IMR-90 (cell line): ENCODE measurements around the gene TRIML1. TPM values are rescaled to one million over a fixed set of nuclear protein-coding genes. Genes with fewer than 3 reads are reported as not detected.

Experiments
- ATAC-seq: fragments of 200-7000 bp; cut with Tn5 transposase; 2 replicates; pipeline ENCODE4 v1.9.1; 2020; ENCODE audit warnings: low read depth, mild to moderate bottlenecking, moderate library complexity
- BruUV-seq: library from RNA; stranded (reverse); fragments of 400-500 nt; replicated peaks from 2 replicates; lab custom pipeline; 2021; lab: Mats Ljungman, UMichigan
- CTCF ChIA-PET: fragments of 300-600 bp; formaldehyde crosslinking; extraction: SDS; loops from one replicate; lab custom pipeline; 2021; ENCODE audit warnings: antibody characterized with exemption; lab: Yijun Ruan, JAX
- POLR2A ChIA-PET: fragments of 300-600 bp; sonication (Branson Sonifier 250); formaldehyde crosslinking; loops from one replicate; lab custom pipeline; 2022; ENCODE audit warnings: antibody characterized with exemption; ENCODE audit not compliant: unreplicated experiment; lab: Charles Lee
- DNase-seq: peaks from one replicate; pipeline ENCODE4 v3.0.0; 2013
- H2AFZ ChIP-seq: replicated peaks from 2 replicates; pipeline ENCODE3; 2013; ENCODE audit warnings: low read length, mild to moderate bottlenecking; ENCODE audit not compliant: poor library complexity
- H2AK5ac ChIP-seq: 2 replicates; pipeline ENCODE4 v1.6.1; 2013; ENCODE audit warnings: low read depth, low read length, inconsistent platforms
- H2AK9ac ChIP-seq: replicated peaks from 2 replicates; pipeline ENCODE3; 2013; ENCODE audit warnings: mild to moderate bottlenecking, low read depth, low read length, moderate library complexity; ENCODE audit not compliant: poor library complexity
- H2BK120ac ChIP-seq: 2 replicates; pipeline ENCODE4 v1.6.1; 2013; ENCODE audit warnings: low read depth, low read length, inconsistent platforms
- H2BK15ac ChIP-seq: 3 replicates; pipeline ENCODE4 v1.6.1; 2013; ENCODE audit warnings: low read depth, low read length, inconsistent platforms
- H2BK20ac ChIP-seq: 2 replicates; pipeline ENCODE4 v1.6.1; 2013; ENCODE audit warnings: low read depth, mild to moderate bottlenecking, inconsistent platforms, low read length, moderate library complexity
- H2BK5ac ChIP-seq: 2 replicates; pipeline ENCODE4 v1.6.1; 2013; ENCODE audit warnings: mild to moderate bottlenecking, low read depth, low read length, inconsistent platforms; ENCODE audit not compliant: poor library complexity, severe bottlenecking
- H3K14ac ChIP-seq: replicated peaks from 2 replicates; pipeline ENCODE4 v1.6.1; 2013; ENCODE audit warnings: low read depth, low read length, inconsistent platforms
- H3K18ac ChIP-seq: 2 replicates; pipeline ENCODE4 v1.6.1; 2013; ENCODE audit warnings: low read depth, low read length, control low read depth
- H3K23ac ChIP-seq: 2 replicates; pipeline ENCODE4 v1.6.1; 2013; ENCODE audit warnings: low read depth, low read length, inconsistent platforms
- H3K27ac ChIP-seq: 2 replicates; pipeline ENCODE4 v1.5.1; 2013; ENCODE audit warnings: mild to moderate bottlenecking, control low read depth, low read length; ENCODE audit not compliant: insufficient read depth
- H3K27me3 ChIP-seq: 2 replicates; pipeline ENCODE4 v1.6.1; 2013; ENCODE audit warnings: low read length; ENCODE audit not compliant: control insufficient read depth, insufficient read depth
- H3K36me3 ChIP-seq: 2 replicates; pipeline ENCODE4 v1.6.1; 2013; ENCODE audit warnings: low read length, mixed read lengths; ENCODE audit not compliant: control insufficient read depth, insufficient read depth
- H3K4ac ChIP-seq: 2 replicates; pipeline ENCODE4 v1.6.1; 2013; ENCODE audit warnings: low read depth, low read length, inconsistent platforms
- H3K4me1 ChIP-seq: 2 replicates; pipeline ENCODE4 v1.6.1; 2013; ENCODE audit warnings: low read length, mixed read lengths; ENCODE audit not compliant: control insufficient read depth, insufficient read depth
- H3K4me2 ChIP-seq: 2 replicates; pipeline ENCODE4 v1.6.1; 2013; ENCODE audit warnings: low read depth, mild to moderate bottlenecking, control low read depth, low read length, moderate library complexity
- H3K4me3 ChIP-seq: 2 replicates; pipeline ENCODE4 v1.5.1; 2013; ENCODE audit warnings: low read depth, mild to moderate bottlenecking, control low read depth, low read length, moderate library complexity; ENCODE audit not compliant: insufficient read depth
- H3K56ac ChIP-seq: 2 replicates; pipeline ENCODE4 v1.6.1; 2013; ENCODE audit warnings: low read length, inconsistent platforms; ENCODE audit not compliant: insufficient read depth; ENCODE audit errors: extremely low read depth
- H3K79me1 ChIP-seq, 2 experiments: 2 replicates each; pipeline ENCODE4 v1.6.1; 2013; ENCODE audit warnings: low read length in 2 of 2, inconsistent platforms in 1 of 2, low read depth in 1 of 2
- H3K9ac ChIP-seq: 2 replicates; pipeline ENCODE4 v1.6.1; 2013; ENCODE audit warnings: low read depth, low read length, control low read depth
- H3K9me1 ChIP-seq: 2 replicates; pipeline ENCODE4 v1.6.1; 2013; ENCODE audit warnings: low read length, inconsistent platforms; ENCODE audit not compliant: insufficient read depth
- H3K9me3 ChIP-seq: 2 replicates; pipeline ENCODE4 v1.6.1; 2013; ENCODE audit warnings: low read length; ENCODE audit not compliant: control insufficient read depth, insufficient read depth
- H4K20me1 ChIP-seq: 2 replicates; pipeline ENCODE4 v1.6.1; 2013; ENCODE audit warnings: low read length, inconsistent platforms; ENCODE audit not compliant: insufficient read depth
- H4K5ac ChIP-seq: 2 replicates; pipeline ENCODE4 v1.6.1; 2013; ENCODE audit warnings: mild to moderate bottlenecking, low read depth, low read length, control low read depth
- H4K8ac ChIP-seq, 2 experiments: 2 replicates each; pipeline ENCODE4 v1.6.1; 2013; ENCODE audit warnings: low read depth in 2 of 2, low read length in 2 of 2, control low read depth in 1 of 2, inconsistent platforms in 1 of 2
- H4K91ac ChIP-seq: 2 replicates; pipeline ENCODE4 v1.6.1; 2013; ENCODE audit warnings: low read depth, low read length, inconsistent platforms; ENCODE audit not compliant: insufficient read depth
- BHLHE40 ChIP-seq: fragments of 150-350 bp; IDR thresholded peaks from 2 replicates; pipeline ENCODE4 v1.6.1; 2016; ENCODE audit warnings: mild to moderate bottlenecking, low read depth, low read length
- CEBPB ChIP-seq: IDR thresholded peaks from 2 replicates; pipeline ENCODE4 v1.6.1; 2012; ENCODE audit warnings: low read depth, low read length, improper control_type of control experiment
- CHD1 ChIP-seq: IDR thresholded peaks from 2 replicates; pipeline ENCODE4 v1.6.1; 2012; ENCODE audit warnings: low read depth, low read length, improper control_type of control experiment
- CTCF ChIP-seq: conservative IDR thresholded peaks from 2 replicates; pipeline ENCODE4 v1.5.1; 2012; ENCODE audit warnings: mild to moderate bottlenecking, low read depth, low read length, improper control_type of control experiment
- ELK1 ChIP-seq: fragments of 150-350 bp; IDR thresholded peaks from 2 replicates; pipeline ENCODE4 v1.6.1; 2016; ENCODE audit warnings: low read depth, mild to moderate bottlenecking, low read length, moderate library complexity, borderline replicate concordance
- FOS ChIP-seq: fragments of 150-350 bp; IDR thresholded peaks from 2 replicates; pipeline ENCODE4 v1.6.1; 2016; ENCODE audit warnings: low read depth, low read length
- MAFK ChIP-seq: IDR thresholded peaks from 2 replicates; pipeline ENCODE4 v1.6.1; 2012; ENCODE audit warnings: low read depth, low read length, improper control_type of control experiment
- MAZ ChIP-seq: IDR thresholded peaks from 2 replicates; pipeline ENCODE4 v1.6.1; 2012; ENCODE audit warnings: low read depth, mild to moderate bottlenecking, low read length, improper control_type of control experiment, moderate library complexity, borderline replicate concordance
- MXI1 ChIP-seq: IDR thresholded peaks from 2 replicates; pipeline ENCODE4 v1.6.1; 2012; ENCODE audit warnings: low read depth, mild to moderate bottlenecking, low read length, moderate library complexity, borderline replicate concordance
- NFE2L2 ChIP-seq: fragments of 150-350 bp; IDR thresholded peaks from 2 replicates; pipeline ENCODE4 v1.6.1; 2016; ENCODE audit warnings: low read depth, mild to moderate bottlenecking, low read length
- POLR2A ChIP-seq: IDR thresholded peaks from 2 replicates; pipeline ENCODE4 v1.6.1; 2012; ENCODE audit warnings: mild to moderate bottlenecking, low read depth, low read length
- RAD21 ChIP-seq: IDR thresholded peaks from 2 replicates; pipeline ENCODE4 v1.6.1; 2012; ENCODE audit warnings: low read length, improper control_type of control experiment
- RCOR1 ChIP-seq: IDR thresholded peaks from 2 replicates; pipeline ENCODE4 v1.6.1; 2012; ENCODE audit warnings: mild to moderate bottlenecking, low read length, improper control_type of control experiment; ENCODE audit not compliant: insufficient replicate concordance
- RFX5 ChIP-seq: IDR thresholded peaks from 2 replicates; pipeline ENCODE4 v1.8.0; 2012; ENCODE audit warnings: low read depth, mild to moderate bottlenecking, low read length, moderate library complexity
- SMC3 ChIP-seq: fragments of 150-350 bp; IDR thresholded peaks from 2 replicates; pipeline ENCODE4 v1.6.1; 2016; ENCODE audit warnings: low read depth, mild to moderate bottlenecking, antibody characterized with exemption, low read length, moderate library complexity
- USF2 ChIP-seq: fragments of 150-350 bp; IDR thresholded peaks from 2 replicates; pipeline ENCODE4 v1.6.1; 2017; ENCODE audit warnings: mild to moderate bottlenecking, antibody characterized with exemption, low read length, low read depth
- WGBS, 2 experiments: methylation state at CpG; one replicate each; pipeline versions ENCODE4 v1.1.5 to v1.1.7; 2013; ENCODE audit warnings: missing lambda C conversion rate in 2 of 2; ENCODE audit not compliant: insufficient read length in 1 of 2; ENCODE audit errors: extremely low coverage in 2 of 2; 5-methylcytosine and 5-hydroxymethylcytosine counted together
- dilution Hi-C: fragments of 300-500 bp; cut with HindIII; formaldehyde crosslinking; loops from one replicate; pipeline ENCODE4 v1.14.3; 2018; ENCODE audit warnings: low sequenced_read_pairs; ENCODE audit not compliant: unreplicated experiment
- in situ Hi-C: fragments of 300-500 bp; cut with MboI; formaldehyde crosslinking; loops from 3 replicates; pipeline ENCODE4 v1.14.3; 2019; ENCODE audit warnings: low sequenced_read_pairs, inconsistent platforms, mixed read lengths
- intact Hi-C: fragments of 100-400 bp; cut with micrococcal nuclease; formaldehyde crosslinking; loops from 2 replicates; pipeline ENCODE4 v1.10.0; 2022
- polyA plus RNA-seq, 3 experiments: library from polyadenylated mRNA; depleted of rRNA; stranded (reverse); fragments of >200 nt; gene quantifications; 2 replicates each; pipeline ENCODE4 v1.2.3, GENCODE V29; 2012; ENCODE audit warnings: low replicate concordance in 1 of 3
- total RNA-seq: library from RNA; depleted of rRNA; stranded (reverse); fragments of >200 nt; gene quantifications from 2 replicates; pipeline ENCODE4 v1.2.3, GENCODE V29; 2012

The TRIML1 gene
- total and polyA plus RNA-seq, 2 of the 4 experiments (the other 2 are of a cell fraction) = not detected

- H4K5ac ChIP-seq = no peak overlapping the region
- no peak overlapping the region for H4K91ac ChIP-seq
- H2AK5ac ChIP-seq = no peak overlapping the region
- intact Hi-C loops (no loop called here), in situ Hi-C loops (no loop called here), dilution Hi-C loops (no loop called here)
- H3K79me1 ChIP-seq = no peaks in the 10 kb centered on the region
- H3K36me3 ChIP-seq = no peaks in the 10 kb centered on the region
- H2BK120ac ChIP-seq = no peak overlapping the region
- no peak overlapping the region for H3K4me2 ChIP-seq
- no peak overlapping the region for H2AFZ ChIP-seq
- no peaks in the 10 kb centered on the region for H3K27me3 ChIP-seq
- no TSS peak for BruUV-seq
- no peak for TF ChIP-seq SMC3
- no peak for TF ChIP-seq BHLHE40
- no peak for TF ChIP-seq MAFK
- no peak for TF ChIP-seq FOS
- TF ChIP-seq RCOR1 = no peak
- no peak for TF ChIP-seq RAD21
- no peak for TF ChIP-seq CEBPB
- no peak for TF ChIP-seq USF2
- TF ChIP-seq CHD1 = no peak
- TF ChIP-seq NFE2L2 = no peak
- no peak for TF ChIP-seq RFX5
- TF ChIP-seq MXI1 = no peak
- TF ChIP-seq MAZ = no peak
- no peak for TF ChIP-seq ELK1
- TF ChIP-seq CTCF = no peak
- TF ChIP-seq POLR2A = no peak
- no peak overlapping the region for H3K18ac ChIP-seq
- H3K4me3 ChIP-seq = no peak overlapping the region
- H2BK15ac ChIP-seq = no peak overlapping the region
- no peak overlapping the region for H2BK20ac ChIP-seq
- H3K9ac ChIP-seq = no peak overlapping the region
- no peaks in the 10 kb centered on the region for H4K20me1 ChIP-seq
- ChIA-PET POLR2A (no interaction called here), CTCF (no interaction called here)
- no peak overlapping the region for H3K4ac ChIP-seq
- no peak overlapping the region for H3K56ac ChIP-seq
- no peak overlapping the region for H4K8ac ChIP-seq
- H3K27ac ChIP-seq = no peak overlapping the region
- no peak overlapping the region for H3K14ac ChIP-seq
- no peaks in the 10 kb centered on the region for H3K9me3 ChIP-seq
- no peaks in the 10 kb centered on the region for H3K4me1 ChIP-seq
- DNase-seq (no peak), ATAC-seq (no peak)
- no peaks in the 10 kb centered on the region for H3K9me1 ChIP-seq
- no peak overlapping the region for H2BK5ac ChIP-seq
- WGBS, 2 experiments = no CpG with 5 or more reads among the region's 11 CpGs
- H3K23ac ChIP-seq = no peak overlapping the region
- no peak overlapping the region for H2AK9ac ChIP-seq
These were observed 7.9 kb downstream of the TRIML1 start for GRCh38 chr4:188147176-188147575.
